DMS53 treated with DMSO at 0.1 percent for 48 hours (cell line): Measurements from ENCODE around the gene LSM14A.
"Not testable (repeated sequence)": the region's sequence is repeated elsewhere in the genome, so short reads cannot be mapped to it uniquely, and the experiment has no call there.

Experiments used
- DNase-seq: peaks from one replicate; lab custom pipeline; 2025; ENCODE audit not compliant: unreplicated experiment; lab: John Stamatoyannopoulos, UW

LSM14A gene

GRCh38 chr19:34189199-34189916 lies 17.1 kb downstream of the LSM14A start:
- DNase-seq, result no peak

DNA sequence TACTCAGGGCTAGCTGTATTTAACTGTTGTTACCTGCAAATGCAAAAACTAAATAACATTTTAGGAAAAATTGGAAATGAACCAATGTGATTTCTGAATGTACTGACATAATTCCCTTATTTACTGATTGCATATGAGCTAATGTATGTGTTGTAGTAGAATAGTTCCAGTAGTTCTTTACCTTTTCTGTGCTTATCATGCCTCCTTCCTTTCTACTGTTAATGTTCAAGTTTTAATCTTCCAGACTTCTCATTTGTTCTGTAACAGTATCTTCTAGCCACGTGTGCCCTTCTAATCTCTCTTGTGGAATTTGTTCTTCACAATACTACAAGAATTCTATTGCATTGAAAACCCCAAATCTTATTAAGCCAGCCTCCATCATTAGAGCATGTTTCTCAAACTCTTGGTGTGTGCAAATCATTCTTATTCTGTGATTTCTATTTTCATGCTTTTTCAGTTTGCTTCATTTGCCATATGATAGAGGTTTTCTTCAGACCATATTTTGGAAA lies 17.7 kb downstream of the LSM14A start:
- no peak for DNase-seq

DNA sequence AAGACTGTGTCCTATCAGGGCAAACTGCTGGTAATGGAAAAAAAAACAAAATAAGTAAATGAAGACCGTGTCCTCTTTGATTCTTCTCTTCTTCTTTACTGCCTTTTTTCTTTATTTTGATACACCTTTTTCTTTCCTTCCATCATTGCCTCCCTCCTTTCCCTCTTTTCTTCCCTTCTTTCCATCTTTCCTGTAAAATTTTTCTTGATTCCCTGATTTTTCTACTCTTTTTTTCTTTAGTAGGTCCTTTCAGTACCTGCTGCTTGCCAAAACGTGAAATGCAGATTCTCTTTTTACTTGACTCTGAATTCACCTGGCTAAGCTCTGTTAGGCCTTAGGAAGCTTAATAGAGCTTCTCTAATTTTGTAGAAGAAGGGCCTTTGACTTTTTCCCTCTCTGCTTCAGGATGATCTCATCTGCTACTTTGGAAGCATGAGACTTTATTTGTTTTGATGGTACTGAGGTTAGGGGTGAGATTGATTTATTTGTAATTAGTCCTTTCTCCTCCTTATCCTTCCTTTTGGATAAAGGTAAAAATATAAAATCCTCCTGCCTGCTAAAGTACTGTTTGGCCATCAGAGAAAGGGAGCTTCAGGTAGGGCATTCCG lies 19.2 kb downstream of the LSM14A start:
- DNase-seq, result no peak

- no peak for DNase-seq
Measured at GRCh38 chr19:34193439-34193838, 21.1 kb downstream of the LSM14A start.

DNA sequence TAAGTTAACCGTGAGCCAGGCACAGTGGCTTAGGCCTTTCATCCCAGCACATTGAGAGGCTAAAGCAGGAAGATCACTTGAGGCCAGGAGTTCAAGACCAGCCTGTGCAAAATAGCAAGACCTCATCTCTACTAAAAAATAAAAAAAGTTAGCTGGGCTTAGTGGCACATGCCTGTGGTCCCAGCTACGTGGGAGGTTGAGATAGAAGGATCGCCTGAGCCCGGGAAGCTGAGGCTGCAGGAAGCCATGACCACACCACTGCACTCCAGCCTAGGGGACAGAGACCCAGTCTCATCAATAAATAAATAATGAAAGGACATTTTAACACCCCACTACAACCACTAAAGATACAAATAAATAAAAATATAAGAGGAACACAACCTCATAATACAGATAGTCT lies 21.6 kb downstream of the LSM14A start:
- DNase-seq, result no peak

GRCh38 chr19:34201133-34201532 lies 28.8 kb downstream of the LSM14A start:
- DNase-seq, result no peak

GRCh38 chr19:34205324-34205723 lies 33.0 kb downstream of the LSM14A start:
- DNase-seq, result not testable (repeated sequence)

DNA sequence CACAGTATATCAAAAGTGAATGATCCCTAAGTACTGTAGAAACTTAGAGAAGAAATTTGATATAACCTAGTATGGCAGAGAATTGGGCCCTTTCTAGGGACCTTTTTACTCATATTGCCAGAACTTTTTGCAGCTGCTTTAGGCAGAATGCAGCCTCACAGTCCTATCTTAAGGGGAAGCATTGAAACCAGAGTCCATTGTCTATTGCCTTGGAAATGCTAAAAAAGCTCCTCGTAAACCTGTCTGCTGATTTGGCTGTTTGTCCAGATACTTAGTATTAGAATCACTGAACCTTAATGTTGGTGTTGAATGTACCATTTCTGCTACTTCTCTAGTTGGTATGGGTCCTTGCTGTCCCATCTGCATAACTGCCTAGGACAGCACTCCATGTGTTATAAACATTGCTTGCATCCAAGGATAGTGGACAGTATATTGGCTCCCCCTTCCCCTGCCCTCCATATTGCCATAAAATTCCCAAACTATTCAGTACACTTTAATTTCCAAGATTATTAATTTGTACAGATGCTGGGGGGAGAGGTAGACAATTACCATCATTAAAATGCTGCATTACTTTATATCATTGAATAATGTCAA lies 36.1 kb downstream of the LSM14A start:
- no peak for DNase-seq

GRCh38 chr19:34209726-34210125 lies 37.4 kb downstream of the LSM14A start:
- no peak for DNase-seq

DNA sequence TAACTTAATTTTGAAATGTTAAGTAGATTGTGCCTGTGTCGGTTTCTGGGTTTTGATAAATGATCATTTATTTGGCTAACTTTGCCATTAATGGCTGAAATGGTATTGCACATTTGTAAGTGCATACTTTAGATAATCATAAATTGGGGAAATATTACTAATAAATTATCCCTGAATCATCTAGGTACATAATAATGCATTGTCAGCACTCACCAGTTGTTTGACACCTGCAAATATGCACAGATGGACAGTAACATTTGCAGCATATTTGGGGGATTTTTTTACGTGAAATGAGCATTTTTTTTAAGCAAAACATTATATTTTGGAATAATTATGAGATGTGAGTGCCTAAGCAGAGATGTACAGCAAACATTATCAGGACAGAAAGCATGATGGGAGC lies 41.0 kb downstream of the LSM14A start:
- DNase-seq, result no peak

DNA sequence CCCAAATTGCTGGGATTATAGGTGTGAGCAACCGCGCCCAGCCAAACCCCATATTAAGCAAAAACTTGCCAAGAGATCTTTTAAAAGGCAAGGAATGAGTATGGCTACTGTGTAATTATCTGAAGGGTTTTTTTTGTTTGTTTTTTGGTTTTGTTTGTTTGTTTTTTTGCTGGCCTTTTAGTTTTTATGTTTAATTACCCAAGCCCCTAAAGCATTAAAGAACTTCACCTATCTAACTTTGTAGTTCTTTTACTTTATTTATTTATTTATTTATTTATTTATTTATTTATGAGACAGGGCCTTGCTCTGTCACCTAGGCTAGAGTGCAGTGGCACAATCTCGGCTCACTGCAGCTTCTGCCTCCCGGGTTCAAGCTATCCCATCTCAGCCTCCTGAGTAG lies 41.7 kb downstream of the LSM14A start:
- DNase-seq, result no peak

DNA sequence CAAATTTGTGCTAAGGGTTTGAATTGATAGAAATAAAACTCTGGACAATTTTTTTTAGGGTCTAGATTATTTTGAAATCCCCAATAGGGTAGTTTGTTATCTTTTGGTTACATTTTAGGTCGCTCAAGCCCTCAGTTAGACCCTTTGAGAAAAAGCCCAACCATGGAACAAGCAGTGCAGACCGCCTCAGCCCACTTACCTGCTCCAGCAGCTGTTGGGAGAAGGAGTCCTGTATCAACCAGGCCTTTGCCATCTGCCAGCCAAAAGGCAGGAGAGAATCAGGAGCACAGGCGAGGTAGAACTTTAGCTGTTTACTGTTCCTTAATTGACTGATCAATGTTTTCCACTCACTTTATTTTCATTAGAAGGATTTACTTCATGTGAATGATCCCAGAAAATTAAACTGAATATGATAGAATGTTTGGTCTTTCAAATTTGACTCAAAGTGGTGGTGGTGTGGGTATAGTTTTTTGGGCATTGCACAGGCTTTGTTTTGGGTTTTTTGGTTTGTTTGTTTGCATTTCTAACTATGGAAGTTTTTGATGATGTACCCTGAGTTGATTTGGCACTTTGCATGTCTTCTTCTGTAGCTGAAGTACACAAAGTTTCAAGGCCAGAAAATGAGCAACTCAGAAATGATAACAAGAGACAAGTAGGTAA lies 42.8 kb downstream of the LSM14A start:
- DNase-seq, result no peak

DNA sequence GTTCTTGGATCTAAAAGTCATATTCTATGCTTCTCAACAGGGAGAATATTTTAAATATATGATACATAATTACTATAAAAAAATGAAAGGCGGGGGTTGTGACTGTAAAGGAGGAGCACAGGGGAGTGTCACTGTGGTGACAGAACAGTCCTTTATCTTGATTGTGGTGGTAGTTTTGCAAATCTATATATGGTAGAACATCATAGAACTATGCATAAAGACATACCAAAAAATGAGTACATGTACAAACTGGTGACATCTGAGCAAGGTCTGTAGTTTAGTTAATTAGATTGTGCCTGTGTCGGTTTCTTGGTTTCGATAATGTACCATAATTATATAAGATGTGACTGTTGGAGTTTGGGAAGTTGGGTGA lies 43.3 kb downstream of the LSM14A start:
- DNase-seq, result no peak

- DNase-seq, result not testable (repeated sequence)
Measured at GRCh38 chr19:34216745-34217219, 44.5 kb downstream of the LSM14A start.

- peak; percentile 11 for DNase-seq
Measured at GRCh38 chr19:34217952-34218817, 45.9 kb downstream of the LSM14A start.

DNA sequence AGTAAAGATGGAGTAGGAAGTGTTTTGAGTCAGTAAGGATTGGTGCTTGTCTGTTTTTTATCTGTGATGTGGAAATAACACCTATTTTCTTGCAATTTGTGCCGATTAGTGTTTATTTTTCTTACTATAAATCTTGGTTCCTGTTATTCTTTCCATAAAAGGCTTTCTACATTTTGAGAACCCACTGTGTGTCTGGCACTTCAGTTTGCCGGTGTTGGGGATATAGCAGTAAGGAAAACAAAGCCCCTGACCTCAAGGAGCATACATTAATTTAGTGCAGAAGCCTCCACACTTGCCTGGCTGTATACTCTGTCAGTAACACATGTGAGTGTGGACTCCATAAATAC lies 46.5 kb downstream of the LSM14A start:
- no peak for DNase-seq

- peak; percentile 32 for DNase-seq
Measured at GRCh38 chr19:34220472-34221063, 48.3 kb downstream of the LSM14A start.

- DNase-seq, result no peak
Measured at GRCh38 chr19:34222386-34222785, 50.1 kb downstream of the LSM14A start.

- DNase-seq, result no peak
Measured at GRCh38 chr19:34224996-34225658, 52.8 kb downstream of the LSM14A start.

DNA sequence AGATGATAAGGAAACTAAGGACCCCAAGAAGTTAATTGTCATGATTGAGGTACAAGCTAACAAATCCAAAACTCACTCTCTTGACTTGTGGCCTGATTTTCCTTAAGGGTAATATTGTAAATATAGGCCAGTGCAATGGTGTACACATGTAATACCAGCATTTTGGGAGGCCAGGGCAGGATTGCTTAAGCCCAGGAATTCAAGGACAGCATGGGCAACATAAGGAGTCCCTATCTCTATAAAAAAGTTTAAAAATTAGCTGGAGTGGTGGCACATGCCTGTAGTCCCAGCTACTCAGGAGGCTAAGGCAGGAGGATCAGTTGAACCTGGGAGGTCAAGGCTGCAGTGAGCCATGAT lies 53.3 kb downstream of the LSM14A start:
- no peak for DNase-seq
